Spinal cord (tissue), 10 donors: ENCODE data around the gene KRTAP12-4. TPM values are rescaled to one million over a fixed set of nuclear protein-coding genes. Genes with fewer than 3 reads are reported as not detected.
"Not testable (repeated sequence)": the region's sequence is repeated elsewhere in the genome, so short reads cannot be mapped to it uniquely, and the experiment has no call there.

Source experiments
- DNase-seq, 6 donors: peaks; one replicate each; pipeline versions ENCODE4 v3.0.0 to v3.0.0-alpha.2; 2013 to 2015; ENCODE audit warnings: low spot score in 6 of 6, low read depth in 4 of 6
- H3K27ac ChIP-seq: one replicate; pipeline ENCODE4 v1.5.1; 2013; ENCODE audit warnings: low read depth, low read length, control low read depth
- H3K27me3 ChIP-seq: one replicate; pipeline ENCODE4 v1.6.1; 2013; ENCODE audit warnings: low read length; ENCODE audit not compliant: control insufficient read depth, insufficient read depth
- H3K36me3 ChIP-seq: one replicate; pipeline ENCODE4 v1.6.1; 2013; ENCODE audit warnings: low read length; ENCODE audit not compliant: control insufficient read depth, insufficient read depth
- H3K4me1 ChIP-seq: one replicate; pipeline ENCODE4 v1.6.1; 2013; ENCODE audit warnings: low read length; ENCODE audit not compliant: control insufficient read depth, insufficient read depth
- H3K4me3 ChIP-seq: one replicate; pipeline ENCODE4 v1.5.1; 2013; ENCODE audit warnings: low read depth, low read length, control low read depth
- H3K9me3 ChIP-seq: one replicate; pipeline ENCODE4 v1.6.1; 2013; ENCODE audit warnings: low read length; ENCODE audit not compliant: control insufficient read depth, insufficient read depth
- WGBS: methylation state at CpG from one replicate; pipeline ENCODE4 v1.1.5; 2013; ENCODE audit warnings: missing lambda C conversion rate; ENCODE audit not compliant: insufficient coverage; 5-methylcytosine and 5-hydroxymethylcytosine counted together
- polyA plus RNA-seq, 2 donors: library from polyadenylated mRNA; unstranded; fragments of 120-200 nt; gene quantifications; one replicate each; pipeline ENCODE4 v1.2.1, GENCODE V29; 2013; ENCODE audit not compliant: insufficient read length in 2 of 2
- total RNA-seq, 2 donors: library from RNA; depleted of rRNA in 1 of 2; stranded (reverse); fragments of 120-200 nt in 1 of 2; fragments of >200 nt in 1 of 2; gene quantifications; one replicate each; pipeline versions ENCODE4 v1.2.3 to v1.2.4, GENCODE V29; 2013 to 2014
- donor health status: healthy.

The KRTAP12-4 gene
- total and polyA plus RNA-seq, 4 donors: not detected

DNA sequence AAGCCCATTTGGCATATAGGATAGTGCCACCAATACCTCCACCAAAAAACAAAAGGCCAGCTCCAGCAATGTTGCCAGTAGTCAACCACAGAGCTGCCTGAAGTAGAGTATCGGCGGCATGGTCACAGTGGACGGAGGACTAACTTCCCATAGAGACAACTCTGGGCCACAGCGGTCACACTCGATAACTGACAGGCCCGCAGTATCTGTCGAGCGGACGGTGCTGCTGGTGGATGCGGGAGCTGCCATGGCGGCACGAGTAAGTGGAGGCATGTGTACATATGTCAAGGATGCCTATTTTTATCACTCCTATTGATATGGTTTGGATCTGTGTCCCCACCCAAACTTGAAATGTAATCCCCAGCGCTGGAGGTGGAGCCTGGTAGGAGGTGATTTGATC, 23.4 kb upstream of the KRTAP12-4 start:
- Histone ChIP-seq H3K4me1 (no peaks in the 10 kb centered on the region), H3K4me3 (no peak overlapping the region), H3K9me3 (no peaks in the 10 kb centered on the region), H3K36me3 (no peaks in the 10 kb centered on the region), H3K27ac (no peak overlapping the region), H3K27me3 (no peaks in the 10 kb centered on the region)
- DNase-seq: no peak
- 100% methylated on average over 2 of the region's 13 CpGs for WGBS

- no CpG with 5 or more reads among the region's 1 CpG for WGBS
- H3K36me3 ChIP-seq: no peaks in the 10 kb centered on the region
Observed at GRCh38 chr21:44671911-44672310, 17.5 kb upstream of the KRTAP12-4 start.

GRCh38 chr21:44670642-44671432, 16.4 kb upstream of the KRTAP12-4 start:
- no peak for DNase-seq
- Histone ChIP-seq H3K36me3 (no peaks in the 10 kb centered on the region), H3K27ac (no peak overlapping the region), H3K27me3 (no peaks in the 10 kb centered on the region), H3K9me3 (peaks cover 4% of the 10 kb centered on the region), H3K4me3 (no peak overlapping the region), H3K4me1 (no peaks in the 10 kb centered on the region)
- 69% methylated on average over 3 of the region's 3 CpGs for WGBS

More at GRCh38 chr21:44671911-44672310, 17.5 kb upstream of the KRTAP12-4 start:
- no peak for DNase-seq
- no peak overlapping the region for H3K27ac ChIP-seq
- H3K4me3 ChIP-seq: no peak overlapping the region
- no peaks in the 10 kb centered on the region for H3K4me1 ChIP-seq
- no peaks in the 10 kb centered on the region for H3K27me3 ChIP-seq
- peaks cover 4% of the 10 kb centered on the region for H3K9me3 ChIP-seq

DNA sequence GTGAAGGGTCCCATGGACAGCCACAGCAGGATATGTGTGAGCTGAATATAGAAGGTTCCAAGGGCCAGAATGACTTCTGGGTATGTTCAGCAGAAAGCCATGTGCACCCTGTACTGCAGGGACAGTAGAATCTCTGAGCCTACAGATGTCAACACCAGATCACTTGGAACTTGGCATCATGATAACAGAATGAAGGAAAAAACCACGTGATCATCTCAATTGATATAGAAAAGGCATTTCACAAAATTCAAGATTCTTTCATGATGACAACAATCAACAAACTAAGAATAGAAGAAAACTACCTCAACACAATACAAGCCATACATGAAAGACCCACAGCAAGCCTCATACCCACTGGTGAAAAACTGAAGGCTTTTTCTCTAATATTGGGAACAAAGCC, 13.2 kb upstream of the KRTAP12-4 start:
- DNase-seq: no peak
- Histone ChIP-seq H3K27me3 (no peaks in the 10 kb centered on the region), H3K4me1 (no peaks in the 10 kb centered on the region), H3K9me3 (peaks cover 4% of the 10 kb centered on the region), H3K36me3 (no peaks in the 10 kb centered on the region), H3K27ac (no peak overlapping the region), H3K4me3 (no peak overlapping the region)
- 50% methylated on average over 1 of the region's 1 CpG for WGBS

- Histone ChIP-seq H3K9me3 (peaks cover 2% of the 10 kb centered on the region), H3K4me3 (no peak within 1 kb of the TSS), H3K27ac (no peak within 1 kb of the TSS), H3K36me3 (no peaks in the 10 kb centered on the region), H3K4me1 (no peaks in the 10 kb centered on the region), H3K27me3 (no peaks in the 10 kb centered on the region)
- 62% methylated on average over 15 of the region's 19 CpGs for WGBS
- DNase-seq: peak in 2 of 6 donors; percentile 28 to 55
Observed at GRCh38 chr21:44666401-44667320, 12.2 kb upstream of the KRTAP12-4 start, which contains the start of gene KRTAP12-2. TSS of gene KRTAP12-2 (minus strand) at chr21:44666927. CDS start at chr21:44666886, 41 bp downstream.

DNA sequence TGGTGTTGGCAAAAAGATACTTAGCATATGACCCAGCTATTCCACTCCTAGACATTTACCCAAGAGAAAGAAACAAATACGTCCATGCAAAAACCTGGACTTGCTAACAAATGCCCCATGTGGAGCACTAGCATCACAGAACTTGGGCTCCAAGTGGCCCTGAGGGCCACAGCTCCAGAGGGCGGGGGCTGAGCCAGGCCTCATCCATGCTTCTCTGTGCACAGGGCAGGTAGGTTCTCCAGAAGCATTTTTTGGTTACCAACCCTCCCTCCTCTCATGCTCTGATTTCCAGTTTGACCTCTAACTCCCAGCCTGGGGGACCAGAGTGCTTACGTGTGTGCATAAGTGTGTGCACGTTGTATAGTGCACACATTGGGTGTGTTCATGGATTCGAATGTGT, 10.2 kb upstream of the KRTAP12-4 start:
- 94% methylated on average over 5 of the region's 5 CpGs for WGBS
- H3K4me1 ChIP-seq: no peaks in the 10 kb centered on the region
- no peak for DNase-seq
- no peaks in the 10 kb centered on the region for H3K9me3 ChIP-seq
- H3K27ac ChIP-seq: no peak overlapping the region
- no peaks in the 10 kb centered on the region for H3K36me3 ChIP-seq
- H3K4me3 ChIP-seq: no peak overlapping the region
- no peaks in the 10 kb centered on the region for H3K27me3 ChIP-seq

DNA sequence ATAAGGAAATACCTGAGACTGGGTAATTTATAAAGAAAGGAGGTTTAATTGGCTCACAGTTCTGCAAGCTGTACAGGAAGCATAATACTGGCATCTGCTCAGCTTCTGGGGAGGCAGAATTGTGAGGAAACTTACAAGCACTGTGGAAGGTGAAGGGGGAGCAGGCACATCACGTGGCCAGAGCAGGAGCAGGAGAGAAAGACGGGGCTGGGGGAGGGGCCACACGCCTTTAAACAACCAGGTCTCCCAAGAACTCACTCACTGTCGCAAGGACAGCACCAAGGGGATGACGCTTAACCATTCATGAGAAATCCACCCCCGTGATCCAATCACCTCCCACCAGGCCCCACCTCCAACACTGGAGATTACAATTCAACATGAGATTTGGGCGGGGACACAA, 7.1 kb upstream of the KRTAP12-4 start:
- H3K36me3 ChIP-seq, H3K4me1 ChIP-seq, DNase-seq, H3K9me3 ChIP-seq, H3K27ac ChIP-seq, H3K27me3 ChIP-seq, H3K4me3 ChIP-seq: not testable (repeated sequence)
- WGBS: 53% methylated on average over 5 of the region's 7 CpGs

GRCh38 chr21:44658913-44659595, 4.6 kb upstream of the KRTAP12-4 start:
- Histone ChIP-seq H3K4me3 (no peak overlapping the region), H3K9me3 (no peaks in the 10 kb centered on the region), H3K27me3 (no peaks in the 10 kb centered on the region), H3K36me3 (no peaks in the 10 kb centered on the region), H3K27ac (no peak overlapping the region), H3K4me1 (no peaks in the 10 kb centered on the region)
- no peak for DNase-seq
- WGBS: 58% methylated on average over 4 of the region's 11 CpGs

DNA sequence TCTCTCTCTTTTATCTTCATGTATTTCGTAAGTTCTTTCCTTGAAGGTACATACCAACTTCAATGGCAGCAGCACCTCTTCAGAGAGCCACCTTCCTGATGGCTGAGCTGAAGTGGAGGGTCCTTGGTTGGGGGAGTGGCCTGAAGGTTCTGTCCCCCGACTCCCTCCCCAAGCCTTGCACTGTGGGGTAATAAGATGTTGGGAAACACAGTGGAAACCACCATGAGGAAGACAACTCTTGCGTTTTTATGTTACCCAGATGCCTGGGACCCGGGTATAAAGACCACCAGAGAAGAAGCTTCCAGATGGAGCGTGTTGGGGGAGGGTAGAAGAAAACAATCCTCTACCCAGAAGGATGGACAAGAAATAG, 4.1 kb upstream of the KRTAP12-4 start:
- H3K27ac ChIP-seq: no peak overlapping the region
- no peak for DNase-seq

More for the DNA sequence above, 4.1 kb upstream of the KRTAP12-4 start:
- H3K4me3 ChIP-seq: no peak overlapping the region
- H3K36me3 ChIP-seq: no peaks in the 10 kb centered on the region
- no peaks in the 10 kb centered on the region for H3K9me3 ChIP-seq
- no peaks in the 10 kb centered on the region for H3K4me1 ChIP-seq
- WGBS: 100% methylated on average over 1 of the region's 5 CpGs
- no peaks in the 10 kb centered on the region for H3K27me3 ChIP-seq
